ENCODE data around the gene CD52. TPM values are rescaled to one million over a fixed set of nuclear protein-coding genes. Genes with fewer than 3 reads are reported as not detected.
"Not testable (repeated sequence)": the region's sequence is repeated elsewhere in the genome, so short reads cannot be mapped to it uniquely, and the experiment has no call there.

Gene CD52
- polyA plus RNA-seq, 4 donors = 1.7 to 9.6 (median 5.3) TPM

GRCh38 chr1:26297057-26297790 is 20.5 kb upstream of the CD52 start:
- no peak for DNase-seq (ENCODE audit: low read depth in 4 of 4, low spot score in 2 of 4)

- DNase-seq (ENCODE audit: low read depth in 4 of 4, low spot score in 2 of 4) = no peak
These were observed 20.0 kb upstream of the CD52 start for GRCh38 chr1:26297791-26298124.

GRCh38 chr1:26300578-26301275 is 17.0 kb upstream of the CD52 start:
- DNase-seq (ENCODE audit: low read depth in 4 of 4, low spot score in 2 of 4) = no peak

- DNase-seq (ENCODE audit: low read depth in 4 of 4, low spot score in 2 of 4) = no peak
These were observed 14.9 kb upstream of the CD52 start for GRCh38 chr1:26302733-26303405.

GRCh38 chr1:26305667-26306289 is 12.0 kb upstream of the CD52 start:
- DNase-seq (ENCODE audit: low read depth in 4 of 4, low spot score in 2 of 4) = no peak

GRCh38 chr1:26306290-26307229 is 11.2 kb upstream of the CD52 start, which contains the start of gene UBXN11:
Gene UBXN11, minus strand, starts transcription at chr1:26306636. Its CDS starts 3,753 bp downstream, at chr1:26302883.
- peak; percentile 65 to 90 (median 80) for DNase-seq (ENCODE audit: low read depth in 4 of 4, low spot score in 2 of 4)

GRCh38 chr1:26307363-26307781 is 10.4 kb upstream of the CD52 start:
- no peak for DNase-seq (ENCODE audit: low read depth in 4 of 4, low spot score in 2 of 4)

DNA sequence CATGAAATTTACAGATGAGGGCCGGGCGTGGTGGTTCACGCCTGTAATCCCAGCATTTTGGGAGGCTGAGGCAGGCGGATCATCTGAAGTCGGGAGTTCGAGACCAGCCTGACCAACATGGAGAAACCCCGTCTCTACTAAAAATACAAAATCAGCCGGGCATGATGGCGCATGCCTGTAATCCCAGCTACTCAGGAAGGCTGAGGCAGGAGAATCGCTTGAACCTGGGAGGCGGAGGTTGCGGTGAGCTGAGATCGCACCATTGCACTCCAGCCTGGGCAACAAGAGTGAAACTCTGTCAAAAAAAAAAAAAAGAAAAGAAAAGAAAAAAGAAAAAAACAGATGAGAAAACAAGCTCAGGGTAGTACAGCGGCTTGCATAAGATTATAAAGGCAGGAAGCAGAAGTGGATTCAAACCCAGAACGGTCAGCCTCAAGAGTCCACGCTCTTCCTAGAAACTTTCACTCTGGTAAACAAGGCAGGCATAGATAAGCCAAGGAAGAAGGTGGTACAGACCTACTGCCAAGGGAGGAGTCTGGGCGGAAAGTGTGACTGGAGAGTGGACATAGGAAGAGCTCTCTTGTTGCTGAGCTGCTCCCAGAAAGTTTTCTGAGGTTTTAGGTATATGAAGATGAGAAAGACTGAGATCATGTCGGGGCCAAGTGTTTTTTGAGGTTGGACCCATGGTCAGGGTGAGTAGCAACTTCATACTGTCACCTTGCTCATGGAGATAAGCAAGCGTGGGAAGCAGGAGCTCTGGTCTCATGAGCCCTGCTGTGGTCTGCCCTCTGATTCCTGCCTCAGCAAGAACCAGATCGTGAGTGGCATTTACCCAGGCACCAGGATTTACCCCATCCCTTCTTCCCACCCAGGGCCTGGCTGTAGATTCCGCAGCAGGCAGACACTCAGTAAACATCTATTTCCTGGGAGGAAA is 9.5 kb upstream of the CD52 start:
- DNase-seq (ENCODE audit: low read depth in 4 of 4, low spot score in 2 of 4) = not testable (repeated sequence)

- no peak for DNase-seq (ENCODE audit: low read depth in 4 of 4, low spot score in 2 of 4)
These were observed 3.3 kb upstream of the CD52 start for GRCh38 chr1:26314501-26314900.

- no peak for DNase-seq (ENCODE audit: low read depth in 4 of 4, low spot score in 2 of 4)
These were observed 1.6 kb upstream of the CD52 start for GRCh38 chr1:26315874-26316850.

DNA sequence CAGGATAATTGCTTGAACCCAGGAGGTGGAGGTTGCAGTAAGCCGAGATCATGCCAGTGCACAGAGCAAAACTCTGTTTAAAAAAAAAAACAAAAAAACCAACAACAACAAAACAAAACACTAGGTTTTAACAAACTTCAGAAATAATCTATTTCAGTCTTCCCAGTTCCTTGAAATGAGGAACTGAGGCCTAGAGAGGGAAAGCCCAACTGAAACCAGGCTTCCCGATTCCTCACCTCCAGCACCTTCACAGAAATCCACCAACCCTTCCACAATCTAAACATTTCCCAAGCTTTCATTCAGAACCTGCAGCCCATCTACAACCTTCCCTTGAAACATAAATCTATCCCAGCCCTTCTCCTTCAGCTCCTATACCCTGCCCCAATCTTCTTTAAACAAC is 612 bp upstream of the CD52 start:
- no peak for DNase-seq (ENCODE audit: low read depth in 4 of 4, low spot score in 2 of 4)

DNA sequence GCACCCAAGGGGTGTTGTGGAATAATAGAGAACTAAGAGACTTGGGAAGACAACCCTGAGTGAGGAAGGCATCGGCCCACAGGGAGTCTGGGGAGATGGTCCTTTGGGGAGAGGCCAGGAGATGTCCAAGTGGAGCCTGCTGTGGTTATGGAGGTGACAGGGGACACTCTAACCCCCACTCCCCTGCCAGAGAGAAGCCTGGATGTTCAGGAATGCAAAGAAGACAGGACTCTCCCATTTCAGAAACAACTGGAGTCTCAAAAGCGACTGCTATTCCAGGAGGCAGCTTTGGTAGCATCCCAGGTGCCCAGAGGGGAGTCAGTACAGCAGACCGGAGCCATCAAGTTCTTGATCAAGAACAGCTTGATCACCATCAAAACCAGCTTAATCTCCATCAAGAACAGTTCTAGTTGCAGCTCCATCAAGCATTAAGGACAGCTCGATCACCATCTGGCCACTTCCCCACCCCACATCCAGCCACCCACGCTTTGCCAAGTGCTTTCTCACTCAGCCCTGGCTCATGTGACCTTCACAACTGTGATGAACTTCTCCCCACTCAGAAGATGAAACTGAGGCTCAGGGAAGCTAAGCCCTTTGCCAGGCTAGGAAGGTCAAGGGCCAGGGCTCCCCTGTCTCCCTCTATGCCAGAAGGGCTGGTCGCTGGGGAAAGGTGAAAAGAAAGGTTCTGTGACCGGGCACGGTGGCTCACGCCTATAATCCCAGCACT is 743 bp downstream of the CD52 start:
- DNase-seq (ENCODE audit: low read depth in 4 of 4, low spot score in 2 of 4) = no peak

DNA sequence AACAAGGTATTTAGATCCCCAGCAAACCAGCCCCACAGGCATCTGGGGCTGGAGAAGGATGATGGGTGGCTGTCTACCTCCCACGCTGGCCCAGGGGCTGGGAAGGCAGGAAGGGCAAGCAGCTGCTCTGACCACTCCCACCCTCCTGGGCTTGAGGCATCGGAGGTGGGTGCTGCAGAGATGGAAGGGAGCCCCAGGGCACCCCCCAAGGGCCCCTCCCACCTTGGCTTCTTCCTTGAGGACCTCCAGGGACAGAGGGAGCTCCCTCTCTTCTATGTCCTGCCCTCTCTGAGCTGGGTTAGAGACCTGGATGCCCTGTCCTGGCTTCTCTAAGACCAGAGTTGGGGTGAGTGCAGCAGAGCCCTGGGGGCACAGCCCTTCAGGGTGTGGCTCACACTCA is 3.1 kb downstream of the CD52 start:
- DNase-seq (ENCODE audit: low read depth in 4 of 4, low spot score in 2 of 4) = no peak

DNA sequence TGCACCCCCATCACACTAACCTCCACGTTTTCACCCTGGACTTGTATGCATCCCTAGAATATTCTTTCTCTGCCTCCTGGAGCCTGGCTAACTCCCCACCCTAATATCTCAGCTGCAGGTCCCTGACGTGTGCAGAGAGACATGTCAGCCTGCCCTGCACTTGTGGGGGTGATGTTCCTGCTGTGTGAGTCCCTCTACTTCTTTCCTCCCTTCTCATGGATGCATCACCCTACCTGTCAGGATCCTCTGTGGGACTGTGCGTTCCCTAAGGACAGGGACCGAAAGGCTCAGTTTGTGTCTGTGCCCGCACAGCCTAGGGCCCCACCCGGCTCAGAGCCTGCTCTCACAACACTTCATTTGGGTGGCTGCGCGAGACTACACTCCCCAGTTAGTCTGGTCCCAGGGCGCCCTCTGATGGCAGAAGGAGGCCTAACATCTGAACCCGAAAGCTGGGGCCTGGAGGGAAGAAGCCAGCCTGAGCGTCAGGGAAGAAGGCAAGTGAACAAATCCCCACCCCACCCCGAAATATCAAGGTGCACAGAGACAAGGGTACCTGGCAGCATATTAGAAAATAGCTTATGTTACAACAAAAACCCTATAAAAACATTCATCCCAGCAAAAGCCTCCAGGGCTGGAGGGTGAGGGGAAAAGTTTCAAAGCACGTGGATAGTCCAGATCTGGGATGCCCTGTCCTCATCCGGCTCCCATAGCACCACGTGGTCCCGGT is 3.7 kb downstream of the CD52 start:
- DNase-seq (ENCODE audit: low read depth in 4 of 4, low spot score in 2 of 4) = peak; percentile 41 to 72 (median 55)

DNA sequence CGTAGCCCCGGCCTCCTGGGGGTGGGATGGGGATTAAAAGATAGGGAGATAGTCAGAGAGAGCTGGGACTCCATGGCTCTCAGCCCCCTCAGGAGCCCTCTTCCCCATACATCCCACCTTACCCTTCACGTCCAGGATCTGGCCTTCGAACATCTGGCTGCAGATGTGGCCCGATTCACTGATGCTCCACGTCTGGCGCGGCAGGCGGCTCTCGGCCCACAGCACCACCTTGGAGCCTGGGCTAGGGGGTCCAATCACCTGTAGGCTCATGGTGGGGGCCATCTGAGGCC is 4.2 kb downstream of the CD52 start:
- no peak for DNase-seq (ENCODE audit: low read depth in 4 of 4, low spot score in 2 of 4)

- no peak for DNase-seq (ENCODE audit: low read depth in 4 of 4, low spot score in 2 of 4)
These were observed 5.6 kb downstream of the CD52 start for GRCh38 chr1:26323382-26323781.

- DNase-seq (ENCODE audit: low read depth in 4 of 4, low spot score in 2 of 4) = no peak
These were observed 6.8 kb downstream of the CD52 start for GRCh38 chr1:26324550-26324949.

Measured in left renal cortex interstitium (tissue), 4 donors.